Non-pigmented ciliary epithelial cell (primary cell): ENCODE measurements around the gene EID2.

Source experiments
- DNase-seq: peaks from one replicate; pipeline ENCODE4 v3.0.0-alpha.2; 2010; ENCODE audit warnings: low read depth

Gene EID2

GRCh38 chr19:39533791-39534190, 6.2 kb downstream of the EID2 start:
- DNase-seq, result no peak

- no peak for DNase-seq
Measured at GRCh38 chr19:39533003-39533512, 6.9 kb downstream of the EID2 start.

GRCh38 chr19:39532233-39533002, 7.5 kb downstream of the EID2 start, which contains the start of gene EID2B:
TSS of gene EID2B (minus strand) at chr19:39532852. CDS start at chr19:39532802, 50 bp downstream.
- DNase-seq, result peak; percentile 73

GRCh38 chr19:39531834-39532232, 8.1 kb downstream of the EID2 start:
- DNase-seq, result no peak

GRCh38 chr19:39525205-39525604, 14.8 kb downstream of the EID2 start:
- DNase-seq, result no peak

- DNase-seq, result no peak
Measured at GRCh38 chr19:39524495-39524894, 15.5 kb downstream of the EID2 start.

GRCh38 chr19:39520541-39521484, 19.1 kb downstream of the EID2 start:
- no peak for DNase-seq

GRCh38 chr19:39518975-39519374, 21.0 kb downstream of the EID2 start:
- no peak for DNase-seq

- no peak for DNase-seq
Measured at GRCh38 chr19:39518458-39518857, 21.5 kb downstream of the EID2 start.

- no peak for DNase-seq
Measured at GRCh38 chr19:39517432-39517831, 22.5 kb downstream of the EID2 start.

- DNase-seq, result no peak
Measured at GRCh38 chr19:39516270-39516669, 23.7 kb downstream of the EID2 start.

GRCh38 chr19:39515551-39516191, 24.3 kb downstream of the EID2 start:
- DNase-seq, result no peak

- DNase-seq, result no peak
Measured at GRCh38 chr19:39514840-39515550, 25.0 kb downstream of the EID2 start, which contains the start of gene SELENOV. TSS of gene SELENOV (plus strand) at chr19:39515139. CDS start at chr19:39515213, 74 bp downstream.

GRCh38 chr19:39512988-39513387, 27.0 kb downstream of the EID2 start:
- DNase-seq, result no peak

GRCh38 chr19:39509233-39509632, 30.7 kb downstream of the EID2 start:
- DNase-seq, result no peak

GRCh38 chr19:39508629-39509028, 31.3 kb downstream of the EID2 start:
- DNase-seq, result no peak

GRCh38 chr19:39507715-39508364, 32.1 kb downstream of the EID2 start:
- no peak for DNase-seq

GRCh38 chr19:39506944-39507714, 32.8 kb downstream of the EID2 start:
- no peak for DNase-seq

GRCh38 chr19:39506598-39506943, 33.4 kb downstream of the EID2 start:
- DNase-seq, result no peak
